Measurements from ENCODE around the gene CDK11A.
"Not testable (repeated sequence)": the region's sequence is repeated elsewhere in the genome, so short reads cannot be mapped to it uniquely, and the experiment has no call there.

GRCh38 chr1:1729116-1729816 lies 5.1 kb upstream of the CDK11A start:
- TF ChIP-seq, protein P1, sequence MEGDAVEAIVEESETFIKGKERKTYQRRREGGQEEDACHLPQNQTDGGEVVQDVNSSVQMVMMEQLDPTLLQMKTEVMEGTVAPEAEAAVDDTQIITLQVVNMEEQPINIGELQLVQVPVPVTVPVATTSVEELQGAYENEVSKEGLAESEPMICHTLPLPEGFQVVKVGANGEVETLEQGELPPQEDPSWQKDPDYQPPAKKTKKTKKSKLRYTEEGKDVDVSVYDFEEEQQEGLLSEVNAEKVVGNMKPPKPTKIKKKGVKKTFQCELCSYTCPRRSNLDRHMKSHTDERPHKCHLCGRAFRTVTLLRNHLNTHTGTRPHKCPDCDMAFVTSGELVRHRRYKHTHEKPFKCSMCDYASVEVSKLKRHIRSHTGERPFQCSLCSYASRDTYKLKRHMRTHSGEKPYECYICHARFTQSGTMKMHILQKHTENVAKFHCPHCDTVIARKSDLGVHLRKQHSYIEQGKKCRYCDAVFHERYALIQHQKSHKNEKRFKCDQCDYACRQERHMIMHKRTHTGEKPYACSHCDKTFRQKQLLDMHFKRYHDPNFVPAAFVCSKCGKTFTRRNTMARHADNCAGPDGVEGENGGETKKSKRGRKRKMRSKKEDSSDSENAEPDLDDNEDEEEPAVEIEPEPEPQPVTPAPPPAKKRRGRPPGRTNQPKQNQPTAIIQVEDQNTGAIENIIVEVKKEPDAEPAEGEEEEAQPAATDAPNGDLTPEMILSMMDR (IDR thresholded peaks at IDR 0.05), result not testable (repeated sequence)
- TF ChIP-seq RCOR1 (IDR thresholded peaks at IDR 0.05; ENCODE audit: low read depth, low read length); CBX8 (IDR thresholded peaks at IDR 0.05); EP300 (IDR thresholded peaks at IDR 0.05); POLR2A (IDR thresholded peaks at IDR 0.05; ENCODE audit: low read length); MAZ (IDR thresholded peaks at IDR 0.05; ENCODE audit: borderline replicate concordance, low read depth, low read length); CHD4 (IDR thresholded peaks at IDR 0.05; ENCODE audit: borderline replicate concordance): not testable (repeated sequence)
- TF ChIP-seq, protein P2, sequence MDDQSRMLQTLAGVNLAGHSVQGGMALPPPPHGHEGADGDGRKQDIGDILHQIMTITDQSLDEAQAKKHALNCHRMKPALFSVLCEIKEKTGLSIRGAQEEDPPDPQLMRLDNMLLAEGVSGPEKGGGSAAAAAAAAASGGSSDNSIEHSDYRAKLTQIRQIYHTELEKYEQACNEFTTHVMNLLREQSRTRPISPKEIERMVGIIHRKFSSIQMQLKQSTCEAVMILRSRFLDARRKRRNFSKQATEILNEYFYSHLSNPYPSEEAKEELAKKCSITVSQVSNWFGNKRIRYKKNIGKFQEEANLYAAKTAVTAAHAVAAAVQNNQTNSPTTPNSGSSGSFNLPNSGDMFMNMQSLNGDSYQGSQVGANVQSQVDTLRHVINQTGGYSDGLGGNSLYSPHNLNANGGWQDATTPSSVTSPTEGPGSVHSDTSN (IDR thresholded peaks at IDR 0.05), result not testable (repeated sequence)
- TF ChIP-seq, protein P3, sequence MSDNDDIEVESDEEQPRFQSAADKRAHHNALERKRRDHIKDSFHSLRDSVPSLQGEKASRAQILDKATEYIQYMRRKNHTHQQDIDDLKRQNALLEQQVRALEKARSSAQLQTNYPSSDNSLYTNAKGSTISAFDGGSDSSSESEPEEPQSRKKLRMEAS (IDR thresholded peaks at IDR 0.05), result not testable (repeated sequence)

All from A549 (cell line).